ENCODE measurements around the gene SYP.
A peak's percentile ranks its signal among the peaks of the same experiment; 100 is the strongest.

SYP gene

DNA sequence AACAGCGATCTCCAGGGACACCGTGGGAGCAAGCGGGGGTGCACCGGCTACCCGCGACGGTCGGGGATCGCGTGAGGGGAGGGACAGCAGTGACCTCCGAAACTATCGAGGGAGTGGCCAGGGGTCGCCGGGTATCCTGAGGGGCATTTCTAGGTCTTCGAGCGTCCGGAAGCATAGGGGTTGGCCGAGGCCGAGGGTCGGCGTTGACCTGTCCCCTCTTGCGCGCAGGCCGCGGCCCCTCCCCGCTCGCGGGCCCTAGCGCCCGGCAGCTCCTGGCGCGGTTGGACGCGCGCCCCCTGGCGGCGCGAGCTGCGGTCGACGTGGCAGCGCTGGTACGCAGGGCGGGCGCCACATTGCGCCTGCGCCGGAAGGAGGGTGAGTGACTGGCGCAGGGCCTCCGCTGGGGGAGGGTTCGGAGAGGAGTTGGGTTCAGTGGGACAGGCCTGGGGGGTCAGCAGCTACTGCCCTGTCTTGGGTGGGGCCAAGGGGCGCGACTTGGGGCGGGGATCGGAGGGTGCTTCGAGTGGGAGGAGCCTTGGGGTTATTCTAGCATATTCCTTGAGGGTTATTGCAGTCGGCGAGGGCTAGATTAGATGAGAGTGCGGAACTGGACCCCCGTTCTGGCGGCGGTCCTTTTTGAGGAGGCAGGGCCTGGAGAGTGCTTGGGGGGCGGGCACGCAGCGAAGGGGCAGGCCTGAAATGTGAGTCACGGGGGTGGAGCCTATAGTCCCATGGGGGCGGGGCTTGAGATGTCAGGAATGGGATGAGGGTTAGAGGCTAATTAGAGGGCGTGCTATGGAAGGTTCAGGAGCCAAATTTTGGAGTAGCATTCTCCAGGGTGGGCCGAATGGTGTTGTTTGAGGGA lies 36.2 kb downstream of the SYP start:
- TF ChIP-seq, protein P1, sequence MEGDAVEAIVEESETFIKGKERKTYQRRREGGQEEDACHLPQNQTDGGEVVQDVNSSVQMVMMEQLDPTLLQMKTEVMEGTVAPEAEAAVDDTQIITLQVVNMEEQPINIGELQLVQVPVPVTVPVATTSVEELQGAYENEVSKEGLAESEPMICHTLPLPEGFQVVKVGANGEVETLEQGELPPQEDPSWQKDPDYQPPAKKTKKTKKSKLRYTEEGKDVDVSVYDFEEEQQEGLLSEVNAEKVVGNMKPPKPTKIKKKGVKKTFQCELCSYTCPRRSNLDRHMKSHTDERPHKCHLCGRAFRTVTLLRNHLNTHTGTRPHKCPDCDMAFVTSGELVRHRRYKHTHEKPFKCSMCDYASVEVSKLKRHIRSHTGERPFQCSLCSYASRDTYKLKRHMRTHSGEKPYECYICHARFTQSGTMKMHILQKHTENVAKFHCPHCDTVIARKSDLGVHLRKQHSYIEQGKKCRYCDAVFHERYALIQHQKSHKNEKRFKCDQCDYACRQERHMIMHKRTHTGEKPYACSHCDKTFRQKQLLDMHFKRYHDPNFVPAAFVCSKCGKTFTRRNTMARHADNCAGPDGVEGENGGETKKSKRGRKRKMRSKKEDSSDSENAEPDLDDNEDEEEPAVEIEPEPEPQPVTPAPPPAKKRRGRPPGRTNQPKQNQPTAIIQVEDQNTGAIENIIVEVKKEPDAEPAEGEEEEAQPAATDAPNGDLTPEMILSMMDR (IDR thresholded peaks at IDR 0.05; ENCODE audit: low read depth, low read length, missing control alignments), result peak; percentile 67
- peak overlapping the region; percentile 51 for H3K4me3 ChIP-seq (ENCODE audit: low read depth, low read length)
- DNase-seq (ENCODE audit: low read depth), result peak; percentile 59

DNA sequence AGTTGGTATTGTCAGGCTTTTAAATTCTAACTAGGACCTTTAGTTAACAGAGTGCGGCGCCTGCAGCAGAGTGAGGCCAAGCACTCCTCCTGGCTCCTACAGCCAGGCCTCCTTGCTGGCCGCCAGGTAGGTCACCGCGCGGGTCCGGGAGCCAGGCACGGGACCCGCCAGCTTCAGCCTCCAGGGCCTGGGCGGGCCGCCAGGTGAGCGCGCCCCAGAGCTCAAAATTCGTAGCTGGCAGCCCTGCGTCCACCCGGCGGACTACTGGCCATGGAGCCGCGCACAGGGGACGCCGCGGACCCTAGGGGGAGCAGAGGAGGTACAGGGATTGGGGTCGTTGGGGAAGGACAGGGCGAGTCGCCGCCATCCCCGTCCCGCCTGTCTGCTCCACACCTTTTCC lies 37.4 kb downstream of the SYP start, which contains the start of gene MAGIX:
Gene MAGIX (plus strand): TSS at position 139 of the 400 bp plus-strand sequence. CDS start 132 bp downstream, at position 271.
- TF ChIP-seq, protein P1 (IDR thresholded peaks at IDR 0.05; ENCODE audit: low read depth, low read length, missing control alignments), result no peak
- DNase-seq (ENCODE audit: low read depth), result no peak
- peak within 1 kb of the TSS; percentile 51 for H3K4me3 ChIP-seq (ENCODE audit: low read depth, low read length)

DNA sequence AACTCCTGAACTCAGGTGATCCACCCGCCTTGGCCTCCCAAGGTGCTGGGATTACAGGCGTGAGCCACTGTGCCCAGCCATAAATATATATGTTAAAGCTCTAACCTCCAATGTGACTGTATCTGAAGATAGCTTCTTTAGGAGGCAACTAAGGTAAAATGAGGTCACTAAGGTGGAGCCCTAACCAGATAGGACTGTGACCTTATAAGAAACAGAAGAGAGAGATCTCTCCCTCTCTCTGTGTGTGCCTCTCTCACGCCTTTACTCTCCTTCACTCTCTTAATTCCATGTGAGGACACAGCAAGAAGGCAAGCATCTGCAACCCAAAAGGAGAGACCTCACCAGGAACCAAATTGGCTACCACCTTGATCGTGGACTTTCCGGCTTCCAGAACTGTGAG lies 38.4 kb downstream of the SYP start:
- DNase-seq (ENCODE audit: low read depth), result no peak

DNA sequence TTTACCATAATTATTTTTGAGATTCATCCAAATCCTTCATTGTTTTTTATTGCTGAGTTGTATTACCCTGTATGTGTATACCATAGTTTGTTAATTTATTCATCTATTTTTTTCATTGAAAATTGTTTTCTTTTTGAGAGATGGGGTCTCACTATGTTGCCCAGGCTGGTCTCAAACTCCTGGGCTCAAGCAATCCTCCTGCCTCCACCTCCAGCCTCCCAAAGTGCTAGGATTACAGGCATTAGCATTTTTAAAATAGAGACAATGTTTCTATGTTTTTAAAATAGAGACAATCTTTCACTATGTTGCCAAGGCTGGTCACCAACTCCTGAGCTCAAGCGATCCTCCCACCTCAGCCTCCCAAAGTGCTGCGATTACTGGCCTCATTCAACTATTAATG lies 39.1 kb downstream of the SYP start:
- no peak overlapping the region for H3K4me3 ChIP-seq (ENCODE audit: low read depth, low read length)
- DNase-seq (ENCODE audit: low read depth), result no peak
- TF ChIP-seq, protein P1 (IDR thresholded peaks at IDR 0.05; ENCODE audit: low read depth, low read length, missing control alignments), result no peak

More for the DNA sequence above, 38.4 kb downstream of the SYP start:
- TF ChIP-seq, protein P1 (IDR thresholded peaks at IDR 0.05; ENCODE audit: low read depth, low read length, missing control alignments), result no peak
- H3K4me3 ChIP-seq (ENCODE audit: low read depth, low read length), result no peak overlapping the region

DNA sequence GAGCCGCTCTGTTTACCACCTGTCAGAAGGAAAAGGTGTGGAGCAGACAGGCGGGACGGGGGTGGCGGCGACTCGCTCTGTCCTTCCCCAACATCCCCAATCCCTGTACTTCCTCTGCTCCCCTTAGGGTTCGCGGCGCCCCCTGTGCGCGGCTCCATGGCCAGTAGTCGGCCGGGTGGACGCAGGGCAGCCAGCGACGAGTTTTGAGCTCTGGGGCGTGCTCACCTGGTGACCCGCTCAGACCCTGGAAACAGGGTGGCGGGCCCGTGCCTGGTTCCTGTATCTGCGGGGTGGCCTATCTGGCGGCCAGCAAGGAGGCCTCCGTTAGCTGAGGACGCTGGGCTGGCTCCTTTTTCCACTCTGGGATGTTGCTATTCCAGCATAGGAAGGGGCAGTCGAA lies 42.8 kb downstream of the SYP start:
- no peak for DNase-seq (ENCODE audit: low read depth)
- TF ChIP-seq, protein P1 (IDR thresholded peaks at IDR 0.05; ENCODE audit: low read depth, low read length, missing control alignments), result no peak
- H3K4me3 ChIP-seq (ENCODE audit: low read depth, low read length), result no peak overlapping the region

DNA sequence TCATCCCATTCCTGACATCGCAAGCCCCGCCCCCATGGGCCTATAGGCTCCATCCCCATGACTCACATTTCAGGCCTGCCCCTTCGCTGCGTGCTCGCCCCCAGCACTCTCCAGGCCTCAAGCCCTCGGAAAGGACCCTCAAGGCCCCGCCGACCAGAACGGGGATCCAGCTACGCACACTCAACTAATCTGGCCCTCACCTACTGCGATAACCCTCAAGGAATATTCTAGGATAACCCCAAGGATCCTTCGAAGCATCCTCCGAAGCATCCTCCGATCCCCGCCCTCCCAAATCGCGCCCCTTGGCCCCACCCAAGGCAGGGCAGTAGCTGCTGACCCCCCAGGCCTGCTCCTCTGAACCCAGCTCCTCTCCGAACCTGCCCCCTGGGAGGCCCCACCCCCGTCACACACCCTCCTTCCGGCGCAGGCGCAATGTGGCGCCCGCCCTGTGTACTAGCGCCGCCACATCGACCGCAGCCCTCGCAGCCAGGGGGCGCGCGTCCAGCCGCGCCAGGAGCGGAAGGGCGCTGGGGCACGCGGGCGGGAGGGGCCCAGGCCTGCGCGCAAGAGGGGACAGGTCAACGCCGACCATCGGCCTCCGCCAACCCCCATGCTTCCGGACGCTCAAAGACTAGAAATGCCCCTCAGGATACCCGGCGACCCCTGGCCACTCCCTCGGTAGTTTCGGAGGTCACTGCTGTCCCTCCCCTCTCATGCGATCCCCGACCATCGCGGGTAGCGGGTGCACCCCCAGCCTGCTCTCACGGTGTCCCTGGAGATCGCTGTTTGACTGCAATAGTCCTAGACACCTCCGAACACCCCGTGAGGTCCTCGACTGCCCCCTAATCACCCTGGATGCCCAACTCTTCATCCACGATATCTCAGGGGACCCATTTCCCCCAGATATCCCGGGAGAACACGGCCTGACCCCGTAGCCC lies 43.8 kb downstream of the SYP start:
- TF ChIP-seq, protein P1 (IDR thresholded peaks at IDR 0.05; ENCODE audit: low read depth, low read length, missing control alignments), result peak; percentile 55
- no peak for DNase-seq (ENCODE audit: low read depth)
- peak overlapping the region; percentile 59 for H3K4me3 ChIP-seq (ENCODE audit: low read depth, low read length)

Measured in GM12864 (cell line).